DMS79 treated with DMSO at 0.1 percent for 48 hours (cell line): ENCODE measurements around the gene SRSF4.
"Not testable (repeated sequence)": the region's sequence is repeated elsewhere in the genome, so short reads cannot be mapped to it uniquely, and the experiment has no call there.

Experiments
- DNase-seq: peaks from one replicate; lab custom pipeline; 2025; lab: John Stamatoyannopoulos, UW

The SRSF4 gene

DNA sequence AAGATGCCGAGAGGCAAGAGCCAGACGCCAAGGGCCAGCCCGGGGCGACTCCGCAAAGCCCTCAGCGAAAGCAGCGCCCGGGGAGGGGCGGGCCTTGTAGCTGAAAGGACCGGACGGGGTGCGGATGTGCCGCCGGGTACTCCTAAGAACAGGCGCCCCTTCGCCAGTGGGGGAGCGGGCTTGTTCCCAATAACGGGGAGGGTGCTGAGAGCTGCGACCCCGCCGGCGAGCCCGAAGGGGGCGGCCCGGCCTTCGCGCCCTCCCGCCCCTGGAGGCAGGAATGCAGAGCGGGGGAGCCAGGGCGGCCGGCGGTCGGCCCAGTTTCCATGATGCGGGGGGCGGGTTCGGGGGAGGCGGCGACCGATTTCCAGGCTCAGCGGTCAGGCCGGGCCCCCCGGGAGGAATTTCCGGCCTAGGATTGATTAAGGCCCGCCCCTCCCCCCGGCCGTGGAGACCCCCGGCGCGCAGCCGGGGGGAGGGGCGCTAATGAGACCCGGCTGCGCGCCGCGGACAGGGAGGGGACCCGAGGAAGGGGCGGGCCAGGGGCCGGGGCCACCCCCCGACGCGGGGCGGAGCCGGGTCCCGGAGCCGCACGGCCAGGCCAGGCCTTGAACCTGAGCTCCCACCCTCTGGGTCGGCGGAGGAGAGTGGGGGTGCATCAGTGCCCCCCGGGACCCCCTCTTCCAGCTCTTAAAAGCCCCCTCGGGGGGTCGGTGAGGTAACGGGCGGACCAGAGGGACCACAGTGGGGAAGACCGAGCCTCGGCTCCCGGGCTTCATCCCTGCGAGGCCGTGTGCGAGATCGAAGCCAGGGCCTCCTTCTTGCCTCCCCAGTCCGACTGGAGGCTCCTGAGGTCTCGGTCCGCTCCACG is 57.1 kb downstream of the SRSF4 start:
- DNase-seq, result no peak

DNA sequence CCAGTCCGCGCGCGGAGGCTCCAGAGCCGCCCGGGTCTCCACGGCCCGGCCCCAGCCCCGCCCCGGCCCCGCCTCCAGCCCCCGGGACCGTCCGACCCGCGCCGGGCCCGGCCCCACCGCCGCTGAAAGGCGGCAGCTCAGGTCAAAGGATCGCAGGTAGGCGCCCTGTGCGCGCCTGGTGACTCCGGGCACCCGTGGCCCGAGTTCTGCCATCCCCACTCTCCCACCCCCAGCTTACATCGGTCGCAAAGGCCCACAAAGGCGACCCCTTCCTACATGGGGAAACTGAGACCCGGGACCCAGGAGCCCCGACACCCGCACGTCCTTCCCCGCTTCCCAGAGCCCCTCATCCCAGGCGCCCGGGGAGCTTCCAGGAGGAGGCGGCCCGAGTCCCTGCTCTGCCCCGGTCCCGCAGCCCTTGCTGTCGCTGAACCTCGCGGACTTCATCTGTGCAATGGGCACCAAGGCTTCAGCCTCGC is 57.8 kb downstream of the SRSF4 start, which contains the start of gene TMEM200B:
Gene TMEM200B (minus strand): TSS at position 17 of the 479 bp plus-strand sequence. CDS start 2,075 bp downstream, outside the sequence.
- no peak for DNase-seq

DNA sequence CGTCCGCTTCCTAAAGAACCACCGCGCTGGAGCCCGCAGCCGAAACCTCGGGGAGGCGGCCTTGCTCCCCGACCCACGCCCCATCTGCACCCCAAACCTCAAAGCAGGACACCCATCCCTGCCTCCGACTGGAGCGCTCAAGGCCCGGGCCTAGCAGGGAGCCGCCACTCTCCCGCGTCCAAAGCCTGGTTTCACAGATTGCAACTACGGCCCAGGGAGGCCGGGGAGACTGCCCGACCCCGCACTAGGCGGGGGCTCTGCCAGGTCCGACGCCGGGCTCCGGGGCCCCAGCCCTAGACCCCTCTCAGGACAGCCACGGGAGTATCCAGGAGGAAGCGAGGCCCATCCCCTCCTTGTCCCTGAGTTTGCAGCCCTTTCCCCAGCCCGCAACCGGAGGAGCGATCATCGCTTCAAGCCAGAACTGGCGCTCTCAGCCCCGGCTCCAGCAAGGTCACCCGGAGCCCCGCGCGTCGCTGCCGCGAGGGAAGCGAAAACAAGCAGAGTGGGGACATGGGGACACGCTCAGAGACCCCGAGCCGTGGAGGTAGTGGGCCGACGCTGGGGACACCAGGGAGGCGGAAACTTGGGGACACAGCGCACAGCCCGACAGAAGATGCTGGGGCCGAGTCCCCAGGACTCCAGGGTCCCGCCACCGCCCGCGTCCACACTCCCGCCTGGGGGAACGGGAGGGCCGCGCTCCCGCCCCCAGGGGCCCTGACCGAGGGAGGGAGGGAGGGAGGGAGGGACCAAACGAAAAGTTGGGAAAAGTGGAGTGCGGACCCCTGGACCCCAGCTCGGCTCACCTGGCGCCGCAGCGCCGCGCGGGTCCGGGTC is 58.4 kb downstream of the SRSF4 start:
- peak; percentile 25 for DNase-seq

DNA sequence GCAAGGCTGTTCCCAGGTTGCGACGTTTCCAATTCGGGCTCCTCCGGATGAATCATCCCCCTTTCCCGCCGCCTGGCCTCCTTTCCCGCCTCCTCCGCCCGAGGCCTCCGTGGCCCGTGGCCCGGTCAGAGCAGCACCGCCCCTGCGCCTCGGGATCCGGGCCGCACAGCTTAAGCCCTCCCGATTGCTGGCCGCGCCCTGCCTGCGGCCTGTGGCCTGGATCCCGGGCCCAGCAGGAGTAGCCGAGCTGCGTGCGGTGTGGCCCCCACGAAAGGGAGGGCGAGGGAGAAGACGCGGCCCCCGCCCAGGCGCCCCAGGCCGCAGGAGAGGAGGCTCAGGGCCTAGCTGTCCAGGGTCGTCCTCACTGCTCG is 59.0 kb downstream of the SRSF4 start:
- no peak for DNase-seq

DNA sequence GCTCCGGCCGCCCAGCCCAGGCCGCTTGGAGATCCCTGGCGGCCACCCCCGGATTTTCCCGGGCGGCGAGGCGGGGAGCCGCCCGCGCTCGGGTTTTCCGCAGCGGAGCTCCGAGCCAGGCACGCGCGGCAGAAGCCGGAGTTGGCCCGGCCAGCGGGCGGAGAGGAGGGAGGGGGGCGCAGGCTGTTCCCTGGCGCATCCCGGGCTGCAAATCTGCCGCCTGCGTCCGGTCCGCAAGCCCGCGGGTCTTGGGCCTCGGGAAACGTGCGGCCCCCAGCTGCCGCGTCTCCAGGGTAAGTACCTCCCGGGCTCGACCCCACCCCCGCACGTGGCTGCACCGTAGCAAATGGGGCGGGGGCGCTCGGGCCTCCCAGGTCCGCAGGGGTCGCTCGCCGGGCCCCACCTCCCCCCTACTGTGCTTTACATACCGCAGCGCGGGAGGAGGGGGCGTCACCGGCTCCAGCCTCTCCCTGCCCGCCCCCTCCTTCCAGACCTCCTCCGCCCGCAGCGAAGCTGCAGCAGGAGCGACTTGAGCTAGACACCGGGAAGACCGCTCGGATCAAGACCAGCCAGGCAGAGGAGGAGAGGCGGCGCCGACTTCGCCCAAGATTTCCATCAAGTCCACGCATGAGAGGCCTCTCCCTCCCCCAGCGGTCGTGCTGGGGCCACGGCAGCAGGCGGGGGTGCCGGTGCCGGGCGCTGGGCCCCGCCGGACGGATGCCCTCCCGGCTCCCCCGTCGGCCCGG is 59.6 kb downstream of the SRSF4 start:
- no peak for DNase-seq

DNA sequence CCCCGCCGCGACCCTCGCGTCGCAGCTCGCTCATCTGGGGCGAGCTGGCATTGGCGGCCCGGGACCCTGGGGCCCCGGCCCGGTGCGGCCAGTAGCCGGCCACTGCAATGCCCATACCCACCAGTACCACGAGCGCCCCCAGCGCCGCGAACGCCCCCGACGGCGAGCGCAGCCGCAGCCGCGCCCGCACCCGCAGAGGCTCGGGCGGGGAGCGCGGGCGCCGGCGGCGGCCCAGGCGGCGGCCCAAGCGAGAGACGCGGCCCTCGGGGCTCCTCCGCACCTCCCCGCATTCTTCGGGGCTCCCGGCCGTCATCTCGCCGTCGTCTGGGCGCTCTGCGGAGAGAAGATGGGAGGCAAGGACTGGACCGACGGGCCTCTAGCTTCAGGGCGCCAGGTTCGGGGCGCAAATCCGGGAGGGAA is 60.2 kb downstream of the SRSF4 start:
- DNase-seq, result no peak

DNA sequence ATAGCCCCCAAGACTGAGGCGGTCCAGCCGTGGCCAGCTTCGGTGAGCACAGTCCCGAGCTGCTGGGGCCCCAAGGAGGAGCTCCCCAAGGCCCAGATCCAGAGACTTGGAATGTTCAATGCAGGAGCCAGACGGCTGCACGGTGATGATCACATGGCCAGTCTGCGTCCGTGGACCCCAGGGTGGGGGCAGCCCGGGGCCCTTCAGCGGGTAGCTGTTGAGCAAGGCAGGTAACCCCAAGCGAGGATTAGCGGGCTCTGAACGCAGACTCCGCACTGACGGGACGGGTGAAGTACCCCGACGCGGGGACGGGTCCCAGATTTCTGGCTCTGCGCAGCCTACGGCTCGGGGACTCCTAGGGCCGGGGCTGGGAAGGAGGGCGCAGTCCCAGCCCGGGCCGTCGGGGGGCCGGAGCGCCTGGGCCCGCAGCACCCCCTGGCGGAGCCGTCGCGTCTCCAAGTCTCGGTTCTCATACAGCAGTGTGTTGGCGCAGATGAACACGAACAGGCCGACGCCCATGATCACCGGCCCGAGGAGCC is 60.7 kb downstream of the SRSF4 start:
- DNase-seq, result peak; percentile 30

DNA sequence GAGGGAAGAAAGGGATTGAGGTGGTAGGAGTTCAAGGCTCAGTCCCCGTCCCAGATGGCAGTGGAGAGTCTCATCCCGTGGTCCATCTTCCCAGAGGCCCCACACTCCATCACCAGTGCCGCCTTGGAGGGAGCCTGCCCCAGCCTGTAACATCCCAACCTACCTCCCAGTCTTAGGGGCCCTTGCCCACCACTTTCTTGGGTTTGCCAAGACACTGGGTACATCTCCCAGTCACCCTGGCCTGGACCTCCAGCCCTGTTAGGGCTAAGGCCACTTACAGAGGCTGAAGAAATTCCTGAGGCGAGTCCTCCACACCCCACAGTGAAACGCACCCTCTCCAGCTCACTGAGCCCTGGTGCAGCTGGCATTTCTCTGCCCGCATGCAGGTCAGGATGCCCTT is 61.3 kb downstream of the SRSF4 start:
- DNase-seq, result no peak

DNA sequence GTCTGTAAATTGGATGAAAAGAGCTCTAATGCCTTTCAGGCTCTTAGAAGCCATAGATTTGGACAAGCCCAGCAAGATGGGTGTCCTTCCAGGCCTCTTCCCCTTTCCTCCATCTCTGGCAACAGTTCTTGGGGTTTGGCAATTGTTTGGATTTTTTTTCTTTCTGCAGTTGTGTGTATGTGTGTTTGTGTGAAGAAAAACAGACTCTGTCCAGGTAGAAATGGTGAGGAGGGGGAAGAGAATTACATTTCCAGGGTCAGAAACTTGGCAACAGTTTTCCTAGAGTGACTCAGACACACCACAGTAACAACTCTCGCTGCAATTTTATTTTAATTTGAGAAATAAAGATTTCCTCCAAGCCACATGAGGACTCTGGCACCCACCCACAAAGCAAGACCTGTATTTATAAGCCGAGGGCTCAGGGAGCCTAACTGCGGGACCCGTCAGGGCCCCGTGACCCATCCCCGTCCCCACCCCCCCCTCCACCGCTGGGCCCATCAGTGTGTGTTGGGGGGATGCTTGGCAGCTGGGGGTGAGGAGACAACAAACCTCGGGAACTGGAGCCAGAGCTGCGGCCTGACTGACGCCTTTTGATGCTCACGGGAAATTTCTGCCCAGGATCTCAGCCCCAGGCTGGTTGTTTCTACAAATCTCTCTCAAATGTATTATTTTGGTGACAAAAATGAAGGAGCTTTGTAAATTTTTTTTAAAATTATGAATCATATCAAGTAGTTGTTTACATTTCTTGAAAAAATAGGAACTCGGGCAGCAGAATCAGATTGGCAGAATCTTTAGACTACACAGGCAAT is 62.4 kb downstream of the SRSF4 start:
- DNase-seq, result no peak

DNA sequence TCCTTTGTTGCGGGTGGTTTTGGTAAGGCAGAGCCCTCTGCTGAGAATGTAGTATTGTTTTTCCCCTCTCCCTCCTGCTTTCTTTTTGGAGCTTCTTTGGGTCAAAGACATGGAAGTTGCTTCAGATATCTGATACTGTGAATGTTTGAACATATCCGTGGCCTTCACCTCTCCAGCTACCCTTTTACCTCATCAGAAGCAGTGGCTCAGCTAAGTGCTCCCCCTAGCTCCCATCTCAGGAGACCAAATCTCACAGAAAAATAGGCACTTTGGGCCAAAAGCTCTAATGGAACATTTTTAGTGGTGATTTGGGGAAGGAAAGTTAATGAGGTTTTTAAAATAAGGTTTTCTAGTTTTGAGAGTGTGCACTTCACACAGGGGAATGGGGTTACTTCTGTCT is 64.3 kb downstream of the SRSF4 start:
- no peak for DNase-seq

DNA sequence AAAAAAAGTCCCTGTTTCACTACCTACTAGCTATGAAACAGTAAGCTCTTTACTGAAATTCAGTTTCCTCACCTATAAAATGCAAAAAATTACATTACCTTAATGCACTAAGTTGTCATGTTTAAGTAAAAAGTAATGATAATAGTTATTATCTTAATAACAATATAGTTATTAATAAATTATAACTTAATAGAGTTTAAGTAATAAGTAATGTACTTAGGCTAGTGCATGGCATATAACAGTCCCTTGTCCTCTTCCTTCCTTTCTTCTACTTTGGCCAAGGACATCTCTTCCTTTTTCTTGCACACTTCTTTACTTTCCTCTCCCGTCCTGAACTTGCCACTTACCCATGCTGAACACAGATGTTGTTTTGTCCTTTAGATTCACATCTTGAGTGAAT is 67.0 kb downstream of the SRSF4 start:
- DNase-seq, result no peak

DNA sequence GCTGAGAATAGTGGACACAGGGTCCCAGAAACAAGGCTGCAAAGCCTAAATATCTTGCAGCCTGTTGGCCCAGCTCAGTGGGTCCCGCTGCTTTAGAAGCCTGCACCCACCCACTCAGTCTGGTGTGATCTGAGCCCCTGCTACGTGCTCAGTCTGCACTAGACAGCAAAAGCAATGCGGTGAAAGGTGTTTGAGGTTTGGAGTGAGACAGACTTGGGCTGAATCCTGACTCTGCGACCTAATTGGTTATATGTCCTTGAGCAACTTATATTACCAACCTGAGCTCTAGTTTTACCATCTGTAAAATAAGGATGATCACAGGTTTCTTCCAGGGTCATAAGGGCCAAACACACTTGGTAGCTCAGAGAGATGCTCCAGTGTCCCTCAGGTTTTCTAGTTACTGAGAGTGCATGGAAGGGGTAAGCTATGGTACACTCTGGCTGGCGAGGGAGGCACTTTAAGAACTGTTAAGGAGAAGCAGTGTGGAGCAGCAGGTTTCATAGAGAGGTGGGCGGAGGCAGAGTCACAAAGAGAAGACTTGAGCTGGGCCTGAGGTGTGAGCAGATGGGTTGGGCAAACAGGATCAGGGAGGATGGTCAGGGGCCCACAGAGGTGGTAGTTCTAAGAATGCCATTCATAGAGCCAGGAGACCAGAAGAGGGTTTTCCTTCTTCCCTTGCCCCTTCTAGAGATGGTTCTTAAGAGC is 68.1 kb downstream of the SRSF4 start:
- no peak for DNase-seq

DNA sequence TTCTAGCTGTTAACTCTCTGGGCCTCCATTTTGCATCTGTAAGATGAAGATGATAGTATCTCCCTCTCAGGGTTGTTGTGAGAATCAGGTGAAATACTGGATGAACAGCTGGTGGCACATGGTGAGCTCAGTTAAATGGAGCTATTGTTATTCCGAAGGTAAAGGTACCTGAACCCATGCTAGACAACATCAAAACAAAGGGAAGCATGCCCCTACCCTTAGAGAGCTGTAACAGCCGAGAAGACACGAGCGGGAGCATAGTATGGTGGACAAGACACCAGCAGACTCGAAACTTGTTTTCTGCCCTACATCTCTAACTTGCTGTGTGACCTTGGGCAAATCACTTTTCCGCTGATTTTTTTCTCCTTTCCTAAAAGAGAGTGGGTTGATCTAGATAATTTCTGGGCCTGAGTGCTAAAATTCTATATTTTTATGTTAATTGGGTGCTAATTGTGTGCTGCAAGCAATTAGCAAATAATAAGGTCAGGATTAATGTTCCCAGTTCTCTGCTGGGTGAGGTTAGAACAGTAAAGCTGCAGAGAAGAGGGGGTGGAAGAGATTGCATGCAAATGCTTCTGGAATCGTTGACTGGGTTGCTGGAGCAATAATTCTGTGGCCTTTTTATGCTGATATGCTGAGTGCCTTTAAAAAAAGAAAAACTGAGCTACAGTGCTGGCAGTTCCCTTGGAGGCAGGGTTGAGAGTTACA is 68.8 kb downstream of the SRSF4 start:
- DNase-seq, result no peak

DNA sequence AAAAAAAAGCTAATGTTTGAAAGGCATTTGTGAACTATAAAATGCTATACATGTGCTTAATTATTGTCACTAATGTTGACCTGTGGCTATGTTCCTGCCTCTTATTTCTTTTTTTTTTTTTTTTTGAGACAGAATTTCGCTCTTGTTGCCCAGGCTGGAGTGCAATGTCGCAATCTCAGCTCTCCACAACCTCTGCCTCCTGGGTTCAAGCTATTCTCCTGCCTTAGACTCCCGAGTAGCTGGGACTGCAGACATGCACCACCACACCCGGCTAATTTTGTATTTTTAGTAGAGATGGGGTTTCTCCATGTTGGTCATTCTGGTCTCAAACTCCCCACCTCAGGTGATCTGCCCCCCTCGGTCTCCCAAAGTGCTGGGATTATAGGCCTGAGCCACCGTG is 73.7 kb downstream of the SRSF4 start:
- not testable (repeated sequence) for DNase-seq

DNA sequence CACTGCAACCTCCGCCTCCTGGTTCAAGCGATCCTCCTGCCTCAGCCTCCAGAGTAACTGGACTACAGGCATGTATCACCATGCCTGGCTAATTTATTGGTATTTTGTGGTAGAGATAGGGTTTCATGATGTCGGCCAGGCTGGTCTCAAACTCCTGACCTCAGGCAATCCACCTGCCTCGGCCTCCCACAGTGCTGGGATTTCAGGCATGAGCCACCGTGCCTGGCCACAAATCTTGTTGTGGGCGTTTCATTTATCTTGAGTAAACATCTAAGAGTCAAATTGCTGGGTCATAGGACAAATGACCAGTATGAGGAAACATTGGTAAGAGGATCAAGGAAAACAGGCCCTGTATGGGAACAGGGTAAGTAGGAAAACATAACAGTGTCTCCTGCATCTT is 75.9 kb downstream of the SRSF4 start:
- DNase-seq, result no peak

DNA sequence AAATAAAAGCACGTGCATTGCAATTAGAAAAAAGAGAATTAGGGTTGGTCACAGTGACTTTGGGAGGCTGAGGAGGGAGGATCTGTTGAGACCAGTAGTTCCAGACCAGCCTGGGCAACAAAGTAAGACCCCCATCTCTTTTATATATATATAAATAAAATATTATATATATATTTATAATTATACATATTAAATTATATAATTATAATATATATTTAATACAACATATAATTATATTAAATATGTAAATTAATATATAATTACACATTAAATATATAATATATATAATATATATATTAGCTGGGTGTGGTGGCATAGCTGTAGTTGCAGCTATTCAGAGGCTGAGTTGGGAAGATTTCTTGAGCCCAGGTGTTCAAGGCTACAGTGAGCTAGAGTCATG is 81.2 kb downstream of the SRSF4 start:
- no peak for DNase-seq

DNA sequence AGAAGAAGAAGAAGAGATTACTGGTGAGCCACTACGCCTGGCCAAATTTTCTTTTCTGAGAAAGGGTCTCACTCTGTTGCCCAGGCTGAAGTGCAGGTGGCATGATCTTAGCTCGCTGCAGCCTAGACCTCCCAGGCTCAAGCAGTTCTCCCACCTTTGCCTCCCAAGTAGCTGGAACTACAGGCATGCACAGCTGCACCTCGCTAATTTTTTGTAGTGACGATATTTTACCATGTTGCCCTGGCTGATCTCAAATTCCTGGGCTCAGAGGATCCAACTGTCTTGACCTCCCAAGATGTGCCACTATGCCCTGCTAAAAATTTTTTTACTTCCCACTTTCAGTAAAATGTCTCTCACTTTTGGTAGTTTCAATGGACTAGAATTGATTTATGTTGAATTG is 82.4 kb downstream of the SRSF4 start:
- DNase-seq, result no peak
